ENCODE data around the gene ALPI. TPM values are rescaled to one million over a fixed set of nuclear protein-coding genes. Genes with fewer than 3 reads are reported as not detected.

The ALPI gene
- total RNA-seq, 1 experiment from 2014 or later = not detected

DNA sequence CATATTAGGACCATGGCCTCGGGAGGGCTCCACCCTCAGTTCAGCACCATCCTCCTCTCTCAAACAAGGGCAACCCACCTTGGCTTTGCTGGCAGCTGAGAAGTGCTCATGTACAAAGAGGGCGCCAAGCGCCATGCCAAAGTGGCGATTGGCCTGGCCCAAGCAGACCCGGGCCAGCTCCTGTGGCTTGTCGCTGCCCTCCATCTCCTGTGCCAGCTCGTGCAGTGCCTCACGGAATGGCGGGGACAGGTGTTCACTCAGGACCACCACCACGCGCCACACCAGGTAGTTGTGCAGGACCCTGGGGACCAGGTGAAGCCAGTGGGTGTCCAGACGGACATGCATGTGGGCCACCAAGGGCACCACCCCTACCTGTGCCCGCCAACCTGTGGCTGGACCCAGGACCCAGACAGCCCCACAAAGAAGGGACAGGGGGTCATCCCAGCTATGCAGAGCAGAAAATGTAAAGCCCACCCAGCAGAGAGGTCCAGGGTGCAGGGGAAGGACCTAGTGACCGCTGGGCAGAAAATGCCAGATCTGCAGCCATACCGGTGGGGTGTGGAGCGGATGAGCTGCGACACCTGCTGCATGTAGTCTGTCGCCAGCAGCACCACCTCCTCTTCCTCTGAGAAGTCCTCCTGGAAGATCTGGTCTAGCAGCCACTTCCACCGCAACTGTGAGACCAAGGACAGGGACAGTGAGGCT lies 28.1 kb downstream of the ALPI start:
- H4K20me1 ChIP-seq (ENCODE audit: insufficient read depth) = no peaks in the 10 kb centered on the region
- intact Hi-C loops (cut with micrococcal nuclease) = no loop called here
- H3K79me2 ChIP-seq (ENCODE audit: insufficient read depth, low read length) = no peaks in the 10 kb centered on the region
- ChIA-PET POLR2A (no interaction called here), RAD21 (ENCODE audit: low non-redundant PET in 1 of 2, low total read pairs in 2 of 2, uncharacterized antibody in 2 of 2, unreplicated experiment in 2 of 2) (no interaction called here), CTCF (no interaction called here)
- no peak overlapping the region for H3K9ac ChIP-seq (ENCODE audit: low read length)
- H3K4me3 ChIP-seq (replicated peaks in 1 of 2; ENCODE audit: low read depth in 1 of 2, low read length in 2 of 2) = no peak overlapping the region
- no peaks in the 10 kb centered on the region for H3K36me3 ChIP-seq (ENCODE audit: control insufficient read depth in 1 of 2, insufficient read depth in 2 of 2, low read length in 2 of 2)
- H3K27me3 ChIP-seq (ENCODE audit: insufficient read depth, low read length) = no peaks in the 10 kb centered on the region
- DNase-seq (ENCODE audit: low read depth, low spot score) (no peak), ATAC-seq (no peak)
- no TSS peak for BruUV-seq (replicated peaks)
- H3K4me2 ChIP-seq (ENCODE audit: low read length) = no peak overlapping the region
- H2AFZ ChIP-seq (ENCODE audit: low read depth, low read length, poor library complexity, severe bottlenecking) = no peak overlapping the region
- H3K9me3 ChIP-seq (ENCODE audit: control insufficient read depth in 1 of 2, insufficient read depth in 1 of 2, low read depth in 1 of 2, low read length in 2 of 2) = no peaks in the 10 kb centered on the region
- H3K4me1 ChIP-seq (ENCODE audit: control insufficient read depth in 1 of 2, insufficient read depth in 2 of 2, low read length in 2 of 2) = no peaks in the 10 kb centered on the region
- no peaks in the 10 kb centered on the region for H3K9me2 ChIP-seq (ENCODE audit: insufficient read depth)
- TF ChIP-seq, protein P1, sequence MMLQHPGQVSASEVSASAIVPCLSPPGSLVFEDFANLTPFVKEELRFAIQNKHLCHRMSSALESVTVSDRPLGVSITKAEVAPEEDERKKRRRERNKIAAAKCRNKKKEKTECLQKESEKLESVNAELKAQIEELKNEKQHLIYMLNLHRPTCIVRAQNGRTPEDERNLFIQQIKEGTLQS (IDR thresholded peaks at IDR 0.05) = no peak
- no peak for TF ChIP-seq CEBPB (IDR thresholded peaks at IDR 0.05; ENCODE audit: low read depth)
- no peak for TF ChIP-seq SRF (IDR thresholded peaks at IDR 0.05; ENCODE audit: low read depth)
- TF ChIP-seq, protein P2, sequence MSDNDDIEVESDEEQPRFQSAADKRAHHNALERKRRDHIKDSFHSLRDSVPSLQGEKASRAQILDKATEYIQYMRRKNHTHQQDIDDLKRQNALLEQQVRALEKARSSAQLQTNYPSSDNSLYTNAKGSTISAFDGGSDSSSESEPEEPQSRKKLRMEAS (IDR thresholded peaks at IDR 0.05) = no peak
- TF ChIP-seq SP1 (IDR thresholded peaks at IDR 0.05; ENCODE audit: low read depth) = no peak
- no peak for TF ChIP-seq FOSL1 (IDR thresholded peaks at IDR 0.05; ENCODE audit: low read depth)
- TF ChIP-seq, protein P3, sequence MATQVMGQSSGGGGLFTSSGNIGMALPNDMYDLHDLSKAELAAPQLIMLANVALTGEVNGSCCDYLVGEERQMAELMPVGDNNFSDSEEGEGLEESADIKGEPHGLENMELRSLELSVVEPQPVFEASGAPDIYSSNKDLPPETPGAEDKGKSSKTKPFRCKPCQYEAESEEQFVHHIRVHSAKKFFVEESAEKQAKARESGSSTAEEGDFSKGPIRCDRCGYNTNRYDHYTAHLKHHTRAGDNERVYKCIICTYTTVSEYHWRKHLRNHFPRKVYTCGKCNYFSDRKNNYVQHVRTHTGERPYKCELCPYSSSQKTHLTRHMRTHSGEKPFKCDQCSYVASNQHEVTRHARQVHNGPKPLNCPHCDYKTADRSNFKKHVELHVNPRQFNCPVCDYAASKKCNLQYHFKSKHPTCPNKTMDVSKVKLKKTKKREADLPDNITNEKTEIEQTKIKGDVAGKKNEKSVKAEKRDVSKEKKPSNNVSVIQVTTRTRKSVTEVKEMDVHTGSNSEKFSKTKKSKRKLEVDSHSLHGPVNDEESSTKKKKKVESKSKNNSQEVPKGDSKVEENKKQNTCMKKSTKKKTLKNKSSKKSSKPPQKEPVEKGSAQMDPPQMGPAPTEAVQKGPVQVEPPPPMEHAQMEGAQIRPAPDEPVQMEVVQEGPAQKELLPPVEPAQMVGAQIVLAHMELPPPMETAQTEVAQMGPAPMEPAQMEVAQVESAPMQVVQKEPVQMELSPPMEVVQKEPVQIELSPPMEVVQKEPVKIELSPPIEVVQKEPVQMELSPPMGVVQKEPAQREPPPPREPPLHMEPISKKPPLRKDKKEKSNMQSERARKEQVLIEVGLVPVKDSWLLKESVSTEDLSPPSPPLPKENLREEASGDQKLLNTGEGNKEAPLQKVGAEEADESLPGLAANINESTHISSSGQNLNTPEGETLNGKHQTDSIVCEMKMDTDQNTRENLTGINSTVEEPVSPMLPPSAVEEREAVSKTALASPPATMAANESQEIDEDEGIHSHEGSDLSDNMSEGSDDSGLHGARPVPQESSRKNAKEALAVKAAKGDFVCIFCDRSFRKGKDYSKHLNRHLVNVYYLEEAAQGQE (IDR thresholded peaks at IDR 0.05; ENCODE audit: low read depth) = no peak
- TF ChIP-seq, protein P4, sequence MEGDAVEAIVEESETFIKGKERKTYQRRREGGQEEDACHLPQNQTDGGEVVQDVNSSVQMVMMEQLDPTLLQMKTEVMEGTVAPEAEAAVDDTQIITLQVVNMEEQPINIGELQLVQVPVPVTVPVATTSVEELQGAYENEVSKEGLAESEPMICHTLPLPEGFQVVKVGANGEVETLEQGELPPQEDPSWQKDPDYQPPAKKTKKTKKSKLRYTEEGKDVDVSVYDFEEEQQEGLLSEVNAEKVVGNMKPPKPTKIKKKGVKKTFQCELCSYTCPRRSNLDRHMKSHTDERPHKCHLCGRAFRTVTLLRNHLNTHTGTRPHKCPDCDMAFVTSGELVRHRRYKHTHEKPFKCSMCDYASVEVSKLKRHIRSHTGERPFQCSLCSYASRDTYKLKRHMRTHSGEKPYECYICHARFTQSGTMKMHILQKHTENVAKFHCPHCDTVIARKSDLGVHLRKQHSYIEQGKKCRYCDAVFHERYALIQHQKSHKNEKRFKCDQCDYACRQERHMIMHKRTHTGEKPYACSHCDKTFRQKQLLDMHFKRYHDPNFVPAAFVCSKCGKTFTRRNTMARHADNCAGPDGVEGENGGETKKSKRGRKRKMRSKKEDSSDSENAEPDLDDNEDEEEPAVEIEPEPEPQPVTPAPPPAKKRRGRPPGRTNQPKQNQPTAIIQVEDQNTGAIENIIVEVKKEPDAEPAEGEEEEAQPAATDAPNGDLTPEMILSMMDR (IDR thresholded peaks at IDR 0.05 in 2 of 3, conservative IDR thresholded peaks at IDR 0.05 in 1 of 3; ENCODE audit: borderline replicate concordance in 1 of 3, insufficient read depth in 1 of 3, low read depth in 2 of 3, low read length in 2 of 3) = no peak
- TF ChIP-seq JUND (IDR thresholded peaks at IDR 0.05) = no peak
- no peak for TF ChIP-seq EZH2phosphoT487 (IDR thresholded peaks at IDR 0.05; ENCODE audit: borderline replicate concordance)
- TF ChIP-seq ZFX (IDR thresholded peaks at IDR 0.05) = no peak
- TF ChIP-seq, protein P5, sequence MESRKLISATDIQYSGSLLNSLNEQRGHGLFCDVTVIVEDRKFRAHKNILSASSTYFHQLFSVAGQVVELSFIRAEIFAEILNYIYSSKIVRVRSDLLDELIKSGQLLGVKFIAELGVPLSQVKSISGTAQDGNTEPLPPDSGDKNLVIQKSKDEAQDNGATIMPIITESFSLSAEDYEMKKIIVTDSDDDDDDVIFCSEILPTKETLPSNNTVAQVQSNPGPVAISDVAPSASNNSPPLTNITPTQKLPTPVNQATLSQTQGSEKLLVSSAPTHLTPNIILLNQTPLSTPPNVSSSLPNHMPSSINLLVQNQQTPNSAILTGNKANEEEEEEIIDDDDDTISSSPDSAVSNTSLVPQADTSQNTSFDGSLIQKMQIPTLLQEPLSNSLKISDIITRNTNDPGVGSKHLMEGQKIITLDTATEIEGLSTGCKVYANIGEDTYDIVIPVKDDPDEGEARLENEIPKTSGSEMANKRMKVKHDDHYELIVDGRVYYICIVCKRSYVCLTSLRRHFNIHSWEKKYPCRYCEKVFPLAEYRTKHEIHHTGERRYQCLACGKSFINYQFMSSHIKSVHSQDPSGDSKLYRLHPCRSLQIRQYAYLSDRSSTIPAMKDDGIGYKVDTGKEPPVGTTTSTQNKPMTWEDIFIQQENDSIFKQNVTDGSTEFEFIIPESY (IDR thresholded peaks at IDR 0.05; ENCODE audit: extremely low read depth, insufficient replicate concordance, low read length) = no peak
- TF ChIP-seq EGR1 (IDR thresholded peaks at IDR 0.05; ENCODE audit: low read depth) = no peak
- no peak for TF ChIP-seq POLR2AphosphoS5 (IDR thresholded peaks at IDR 0.05; ENCODE audit: low read depth, low read length)
- TF ChIP-seq ZNF274 (IDR thresholded peaks at IDR 0.05; ENCODE audit: low read depth, low read length) = no peak
- no peak for TF ChIP-seq ELF1 (IDR thresholded peaks at IDR 0.05; ENCODE audit: borderline replicate concordance, low read depth)
- TF ChIP-seq RAD21 (IDR thresholded peaks at IDR 0.05; ENCODE audit: low read depth) = no peak
- TF ChIP-seq EZH2 (IDR thresholded peaks at IDR 0.05) = no peak
- H3K27ac ChIP-seq (ENCODE audit: low read depth, low read length) = no peak overlapping the region

All from HCT116 (cell line).